ENCODE data around the gene KMT5C. TPM values are rescaled to one million over a fixed set of nuclear protein-coding genes. Genes with fewer than 3 reads are reported as not detected.

KMT5C gene
- total RNA-seq, 1 donor from 2014 or later = 13.3 TPM

DNA sequence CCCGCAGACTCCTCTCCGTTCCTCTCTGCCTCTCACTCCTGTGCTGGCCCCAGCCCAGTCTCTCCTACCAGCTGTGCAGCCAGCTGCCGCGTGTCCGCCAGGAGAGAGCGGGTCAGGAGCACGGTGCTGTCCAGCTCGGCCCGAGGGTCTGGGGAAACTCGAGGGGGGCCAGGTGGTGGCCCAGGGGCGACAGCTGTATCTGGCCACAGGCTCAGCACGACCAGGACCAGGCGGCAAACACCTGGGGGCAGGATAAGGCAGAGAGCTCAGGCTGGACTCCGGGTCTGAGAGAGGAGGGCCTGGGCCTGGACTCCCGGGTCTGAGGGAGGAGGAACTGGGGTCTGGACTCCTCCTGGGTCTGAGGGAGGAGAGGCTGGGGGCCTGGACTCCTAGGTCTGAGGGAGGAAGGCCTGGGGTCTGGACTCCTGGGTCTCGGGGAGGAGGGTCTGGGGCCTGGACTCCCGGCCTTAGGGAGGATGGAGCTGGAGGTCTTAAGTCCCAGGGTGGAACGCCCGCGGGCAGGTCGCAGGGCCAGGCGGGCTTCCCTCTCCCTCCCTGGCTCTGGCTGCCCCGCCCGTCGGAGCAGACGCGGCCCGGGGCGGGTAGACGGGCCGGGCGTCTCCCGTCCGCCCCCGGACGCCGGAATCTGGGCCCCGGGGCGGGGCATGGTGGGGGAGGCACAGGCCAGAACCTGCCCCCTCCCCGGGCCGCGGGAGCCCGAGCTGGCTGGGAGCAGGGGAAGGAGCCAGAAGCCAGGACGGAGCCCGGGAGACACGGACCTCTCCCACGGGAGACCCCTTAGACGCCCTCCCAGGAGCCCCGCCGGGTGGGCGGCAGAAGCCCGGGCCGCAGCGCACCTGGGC lies 29.3 kb downstream of the KMT5C start:
- DNase-seq = peak; percentile 61

DNA sequence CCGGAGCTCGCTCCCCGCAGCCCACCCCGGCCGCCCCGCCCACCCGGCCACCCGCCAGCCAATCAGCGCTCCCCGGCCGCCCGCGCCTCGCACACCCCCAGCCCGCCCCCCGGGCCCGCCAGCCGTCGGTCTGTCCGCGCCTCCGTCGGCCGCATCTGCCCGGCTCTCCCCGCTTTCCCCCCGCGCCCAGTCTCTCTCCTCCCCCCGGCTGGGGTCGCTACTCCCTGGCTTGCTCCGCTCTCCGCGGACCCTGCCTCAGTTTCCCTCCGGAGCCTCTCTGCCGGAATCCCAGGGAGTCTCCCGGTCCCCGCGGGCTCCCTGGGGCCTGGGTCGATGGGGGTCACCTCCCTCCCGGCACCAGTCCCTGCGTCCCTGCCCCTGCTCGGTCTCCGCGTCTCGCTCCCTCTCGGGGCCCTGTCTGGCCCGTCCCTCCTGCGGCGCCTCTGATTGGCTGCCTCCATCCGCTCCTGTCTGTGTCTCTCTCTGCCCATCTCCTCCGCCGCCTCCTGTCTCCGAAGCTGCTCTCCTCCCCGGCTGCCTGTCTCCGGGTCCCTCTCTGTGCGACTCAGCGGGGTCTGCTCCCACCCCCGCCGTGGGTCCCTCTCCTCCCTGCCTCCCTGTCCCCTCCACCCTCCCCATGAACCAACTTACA lies 30.1 kb downstream of the KMT5C start:
- DNase-seq = peak; percentile 51

DNA sequence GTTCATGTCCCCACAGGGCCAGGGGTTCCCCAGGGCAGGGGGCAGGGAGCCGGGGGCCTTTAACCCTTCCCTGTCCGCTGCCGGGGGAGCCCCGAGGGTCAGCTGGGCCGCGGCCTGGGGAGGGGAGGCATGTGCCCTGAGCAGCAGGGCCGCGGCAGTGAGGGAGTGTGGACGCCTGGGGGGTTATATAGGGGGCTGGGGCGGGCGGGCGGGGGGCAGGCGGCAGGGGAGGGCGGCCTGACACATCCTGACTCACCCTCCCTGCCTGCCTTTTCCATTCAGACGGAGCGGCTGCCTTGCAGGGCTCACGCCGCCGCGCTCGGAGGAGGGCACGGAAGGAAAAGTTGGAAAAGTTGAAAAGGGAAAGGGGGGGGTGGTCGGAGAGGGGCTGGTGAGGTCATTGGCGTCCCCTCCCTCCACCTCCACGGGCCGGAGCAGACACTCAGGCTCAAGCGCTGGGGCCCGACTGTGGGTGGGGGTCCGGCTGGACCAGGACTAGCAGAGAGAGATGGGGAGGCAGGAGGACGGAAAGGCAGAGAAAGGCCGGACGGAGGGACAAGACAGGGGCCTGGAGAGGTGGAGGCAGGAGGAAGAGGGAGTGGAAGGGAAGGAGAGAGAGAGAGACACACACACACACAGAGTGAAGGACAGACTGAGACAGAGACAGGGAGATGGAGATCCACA lies 30.8 kb downstream of the KMT5C start, which contains the start of gene IL11:
IL11 (minus strand) TSS at position 159 of the 684 bp plus-strand sequence; CDS start at position 6, 153 bp downstream.
- DNase-seq = no peak

DNA sequence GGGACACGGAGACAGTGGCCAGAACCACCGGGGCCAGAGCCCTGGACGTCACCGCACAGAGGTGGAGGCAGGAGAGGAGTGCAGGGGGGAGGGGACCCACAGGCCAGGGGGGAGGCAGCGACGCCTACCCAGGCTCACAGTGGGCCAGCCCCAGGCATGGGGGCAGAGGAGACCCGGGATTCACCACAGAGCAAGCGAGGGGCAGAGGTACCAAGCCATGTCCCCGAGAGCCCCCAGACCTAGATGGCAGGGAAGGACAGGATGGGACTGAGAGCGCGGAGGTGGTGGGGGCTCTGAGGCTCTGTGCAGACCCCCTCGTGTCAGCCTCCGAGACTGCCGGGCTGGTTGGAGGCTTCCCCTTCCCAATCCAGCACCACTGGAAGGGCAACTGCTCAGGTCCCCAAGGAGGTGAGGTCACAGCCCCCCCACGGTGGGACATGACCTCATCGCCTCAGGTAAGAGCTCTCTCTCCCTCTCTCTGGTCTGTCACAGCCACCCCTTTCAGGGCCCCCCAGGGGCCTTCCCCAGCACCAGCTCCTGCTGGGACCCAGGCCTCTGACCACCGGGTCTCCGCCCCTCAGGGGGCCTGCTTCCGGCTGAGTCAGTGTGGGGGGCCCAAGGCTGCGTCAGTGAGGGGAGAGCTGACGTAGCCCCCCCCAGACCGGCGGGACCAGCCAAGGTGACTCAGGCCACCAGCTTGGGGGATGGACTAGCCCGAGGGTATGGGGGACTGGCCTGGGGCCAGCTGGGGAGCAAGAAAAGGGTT lies 32.8 kb downstream of the KMT5C start:
- no peak for DNase-seq

DNA sequence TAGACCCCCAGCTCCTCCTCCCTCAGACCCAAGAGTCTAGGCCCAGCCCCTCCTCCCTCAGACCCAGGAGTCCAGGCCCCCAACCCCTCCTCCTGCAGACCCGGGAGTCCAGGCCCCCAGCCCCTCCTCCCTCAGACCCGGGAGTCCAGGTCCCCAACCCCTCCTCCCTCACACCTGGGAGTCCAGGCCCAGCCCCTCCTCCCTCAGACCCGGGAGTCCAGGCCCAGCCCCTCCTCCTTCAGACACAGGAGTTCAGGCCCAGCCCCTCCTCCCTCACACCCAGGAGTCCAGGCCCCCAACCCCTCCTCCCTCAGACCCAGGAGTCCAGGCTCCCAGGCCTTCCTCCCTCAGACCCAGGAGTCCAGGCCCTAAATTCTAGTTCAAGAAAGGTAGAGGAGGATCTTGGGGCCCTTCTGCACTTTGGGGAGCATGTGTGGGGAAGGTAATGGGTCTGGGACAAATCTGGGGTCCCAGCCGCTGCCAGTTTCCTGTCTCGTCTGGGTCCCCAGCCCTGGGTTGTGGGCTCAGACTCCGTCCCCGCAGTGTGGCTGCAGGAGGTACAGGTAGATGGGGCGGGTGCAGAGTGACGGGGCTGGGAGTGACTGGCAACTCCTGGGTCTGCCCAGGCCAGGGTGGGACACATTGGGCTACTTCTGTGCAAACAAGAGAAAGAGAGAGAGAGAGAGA lies 33.8 kb downstream of the KMT5C start:
- no peak for DNase-seq

DNA sequence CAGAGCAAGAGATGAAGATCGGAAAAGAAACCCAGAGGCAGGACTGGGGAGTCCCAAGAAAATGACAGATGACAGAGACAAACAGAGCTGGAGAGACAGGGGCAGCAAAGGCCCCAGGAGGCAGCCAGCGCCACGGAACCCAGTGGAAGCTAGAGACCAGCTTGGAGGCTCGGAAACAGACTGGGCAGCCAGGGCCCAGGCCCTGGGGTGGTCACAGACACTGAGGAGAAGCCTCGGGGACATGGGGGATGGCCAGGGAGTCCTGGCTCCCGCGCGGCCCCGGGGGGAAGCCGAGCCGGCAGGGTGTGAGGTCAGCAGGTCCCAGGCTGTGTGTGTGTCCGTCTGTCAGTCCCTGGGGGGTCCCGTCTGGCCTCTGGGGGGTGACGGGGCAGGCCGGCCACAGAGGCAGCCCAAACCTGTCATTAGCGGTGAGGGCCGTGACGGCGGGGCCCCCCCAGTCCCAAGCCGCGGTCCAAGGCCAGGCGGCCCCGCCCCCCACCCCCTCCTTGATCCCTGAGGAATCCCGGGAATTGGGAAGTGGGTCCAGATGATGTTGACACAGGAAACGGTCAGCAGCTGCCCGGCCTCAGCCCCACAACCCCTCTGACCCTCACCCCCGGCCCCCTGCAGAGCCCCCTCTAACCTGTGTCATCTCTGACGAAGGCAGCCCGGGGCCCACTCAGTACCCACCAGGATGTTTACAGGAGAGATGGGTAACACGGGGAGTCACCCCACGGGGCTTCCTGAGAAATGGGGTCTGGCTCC lies 34.5 kb downstream of the KMT5C start:
- DNase-seq = no peak

DNA sequence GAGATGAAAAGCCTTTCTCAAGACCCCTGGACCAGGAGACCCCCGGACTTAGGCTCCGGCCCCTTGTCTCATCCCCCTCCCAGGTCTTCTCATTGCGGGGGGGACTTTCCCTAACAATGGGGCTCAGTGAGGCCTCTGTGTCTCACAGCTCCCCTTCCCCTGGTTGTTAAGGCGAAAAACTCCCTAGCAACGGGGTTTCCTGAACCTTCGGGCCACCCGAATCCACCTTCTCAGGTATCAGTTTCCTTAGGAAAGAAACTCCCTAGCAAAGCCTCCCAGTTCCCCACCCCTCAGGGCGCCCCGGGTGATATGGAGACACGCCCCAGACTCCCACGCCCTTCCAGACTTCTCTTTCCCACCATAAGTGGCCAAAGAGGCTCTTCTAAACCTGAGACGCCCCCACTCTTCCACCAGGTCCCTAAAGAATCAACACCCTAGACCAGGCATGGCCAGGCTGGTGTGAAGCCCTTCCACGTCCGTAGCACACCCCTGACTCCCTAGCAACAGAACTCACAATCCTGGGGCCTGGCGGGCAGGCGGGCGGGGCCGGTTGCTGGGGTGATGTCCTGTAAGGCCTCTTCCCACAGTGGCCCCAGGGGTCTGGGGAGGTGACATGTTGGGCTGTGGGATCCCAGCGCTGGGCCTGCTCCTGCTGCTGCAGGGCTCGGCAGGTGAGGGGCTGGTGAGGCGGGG lies 36.7 kb downstream of the KMT5C start, which contains the start of gene TMEM190:
TMEM190 (plus strand) TSS at position 586 of the 693 bp plus-strand sequence; CDS start at position 614, 28 bp downstream.
- no peak for DNase-seq

DNA sequence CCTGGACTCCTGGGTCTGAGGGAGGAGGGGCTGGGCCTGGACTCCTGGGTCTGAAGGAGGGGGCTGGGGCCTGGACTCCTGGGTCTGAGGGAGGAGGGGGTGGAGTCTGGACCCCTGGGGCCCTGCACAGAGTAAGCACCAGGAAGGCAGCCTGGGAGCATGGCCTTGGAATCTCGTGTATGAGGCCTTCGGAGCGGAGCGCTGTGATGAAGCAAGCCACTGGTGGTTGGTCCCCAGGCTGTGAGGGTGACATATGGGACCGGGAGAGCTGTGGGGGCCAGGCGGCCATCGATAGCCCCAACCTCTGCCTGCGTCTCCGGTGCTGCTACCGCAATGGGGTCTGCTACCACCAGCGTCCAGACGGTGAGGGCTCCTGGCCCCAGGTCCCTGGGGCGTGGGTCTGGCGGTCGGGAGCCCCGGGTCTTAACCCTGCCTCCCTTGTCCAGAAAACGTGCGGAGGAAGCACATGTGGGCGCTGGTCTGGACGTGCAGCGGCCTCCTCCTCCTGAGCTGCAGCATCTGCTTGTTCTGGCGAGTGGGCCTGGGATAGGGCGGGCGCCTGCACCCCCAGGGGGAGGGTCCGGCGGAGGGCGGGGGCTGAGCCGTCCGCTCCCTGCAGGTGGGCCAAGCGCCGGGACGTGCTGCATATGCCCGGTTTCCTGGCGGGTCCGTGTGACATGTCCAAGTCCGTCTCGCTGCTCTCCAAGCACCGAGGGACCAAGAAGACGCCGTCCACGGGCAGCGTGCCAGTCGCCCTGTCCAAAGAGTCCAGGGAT lies 37.9 kb downstream of the KMT5C start:
- DNase-seq = peak; percentile 51

DNA sequence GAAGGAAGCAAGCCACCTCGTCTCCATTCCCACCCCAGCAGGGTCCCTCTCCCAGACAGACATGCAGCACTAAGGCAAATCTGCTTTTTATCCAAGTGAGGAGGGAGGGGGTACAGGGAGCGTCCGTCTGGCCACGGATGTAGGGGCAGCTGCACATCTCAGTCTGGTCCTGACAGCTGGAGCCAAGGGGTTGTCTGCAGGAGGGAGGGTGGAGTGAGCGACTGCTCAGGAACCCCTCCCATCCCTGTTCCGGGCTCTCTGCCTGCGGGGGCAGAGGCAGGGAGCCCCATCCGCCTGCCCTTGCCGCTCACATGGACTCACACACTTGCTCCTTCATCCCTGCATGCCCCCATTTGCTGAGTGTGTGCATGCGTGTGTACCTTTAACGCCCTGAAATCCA lies 39.5 kb downstream of the KMT5C start:
- DNase-seq = peak; percentile 96

DNA sequence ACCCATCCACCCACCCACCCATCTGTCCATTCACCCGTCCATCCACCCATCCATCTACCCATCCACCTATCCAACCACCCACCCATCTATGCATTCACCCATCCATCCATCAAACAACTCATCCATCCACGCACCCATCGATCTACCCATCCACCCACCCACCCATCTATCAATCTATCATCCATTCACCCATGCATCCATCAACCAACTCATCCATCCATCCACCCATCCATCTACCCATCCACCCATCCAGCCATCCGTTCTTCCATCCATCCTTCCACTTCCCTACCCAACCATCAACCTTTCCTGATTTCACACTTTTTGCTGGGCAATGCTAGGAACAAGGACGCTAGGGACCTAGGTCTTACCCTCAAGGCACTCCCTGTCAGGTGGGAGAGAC lies 42.3 kb downstream of the KMT5C start:
- DNase-seq = no peak

DNA sequence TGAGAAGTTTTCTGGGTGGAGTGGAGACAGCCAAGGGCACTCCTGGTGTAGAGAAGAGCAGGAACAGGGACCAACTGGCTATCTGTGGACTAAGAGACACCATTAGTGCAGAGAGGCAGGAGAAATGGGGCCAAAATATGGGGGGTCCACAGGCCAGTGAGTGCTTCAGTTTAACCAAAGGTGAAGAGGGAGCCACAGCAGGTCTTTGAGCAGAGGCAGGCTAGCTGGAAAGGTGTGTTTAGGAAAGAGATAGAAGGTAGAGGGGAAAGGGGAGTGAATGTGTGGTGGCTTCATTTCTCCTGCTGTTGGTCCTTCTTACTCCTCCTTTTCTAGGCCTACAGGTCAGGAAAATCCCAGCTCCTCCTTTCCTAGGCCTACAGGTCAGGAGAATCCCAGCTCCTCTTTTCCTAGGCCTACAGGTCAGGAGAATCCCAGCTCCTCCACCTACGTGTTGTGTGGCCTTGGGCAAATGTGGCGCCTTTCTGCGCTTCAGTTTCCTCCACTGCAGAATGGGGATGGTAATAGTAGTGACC lies 42.9 kb downstream of the KMT5C start:
- DNase-seq = no peak

DNA sequence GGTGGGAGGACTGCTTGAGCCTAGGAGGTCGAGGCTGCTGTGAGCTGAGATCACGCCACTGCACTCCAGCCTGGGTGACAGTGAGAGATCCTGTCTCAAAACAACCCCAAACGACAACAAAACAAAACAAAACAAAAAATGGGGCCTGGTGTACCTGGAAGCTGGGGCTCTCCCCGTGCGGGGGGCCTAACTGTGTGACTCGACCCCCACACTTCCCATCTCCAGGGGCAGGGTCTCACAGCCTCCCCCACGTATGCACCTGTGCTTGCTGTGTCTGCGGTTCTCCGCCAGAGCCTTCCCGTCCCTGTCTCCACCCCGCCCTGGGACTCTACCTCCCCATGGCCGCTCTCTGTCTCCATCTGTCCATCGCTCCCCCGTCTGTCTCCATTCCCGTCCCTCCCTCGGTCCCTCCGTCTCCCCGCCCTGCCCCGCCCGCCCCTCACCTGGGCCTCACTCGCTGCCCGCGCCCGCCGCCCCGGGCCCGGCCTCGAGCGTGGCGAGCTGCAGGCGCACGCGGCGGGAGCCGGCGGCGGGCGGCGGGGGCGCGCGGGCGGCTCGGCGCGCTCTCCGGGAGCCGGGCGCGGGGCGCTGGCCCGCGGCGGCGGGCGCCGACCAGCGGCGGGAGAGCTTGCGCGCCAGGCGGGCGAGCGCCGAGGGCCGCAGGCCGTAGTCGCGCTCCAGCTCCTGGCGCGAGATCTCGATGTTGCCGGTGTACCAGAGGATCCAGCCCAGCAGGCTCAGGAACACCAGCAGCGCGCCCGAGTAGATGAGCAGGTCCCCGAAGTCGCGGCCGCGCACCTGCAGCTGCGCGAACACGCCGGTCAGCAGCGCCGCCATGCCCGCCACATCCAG lies 43.8 kb downstream of the KMT5C start:
- peak; percentile 73 for DNase-seq

DNA sequence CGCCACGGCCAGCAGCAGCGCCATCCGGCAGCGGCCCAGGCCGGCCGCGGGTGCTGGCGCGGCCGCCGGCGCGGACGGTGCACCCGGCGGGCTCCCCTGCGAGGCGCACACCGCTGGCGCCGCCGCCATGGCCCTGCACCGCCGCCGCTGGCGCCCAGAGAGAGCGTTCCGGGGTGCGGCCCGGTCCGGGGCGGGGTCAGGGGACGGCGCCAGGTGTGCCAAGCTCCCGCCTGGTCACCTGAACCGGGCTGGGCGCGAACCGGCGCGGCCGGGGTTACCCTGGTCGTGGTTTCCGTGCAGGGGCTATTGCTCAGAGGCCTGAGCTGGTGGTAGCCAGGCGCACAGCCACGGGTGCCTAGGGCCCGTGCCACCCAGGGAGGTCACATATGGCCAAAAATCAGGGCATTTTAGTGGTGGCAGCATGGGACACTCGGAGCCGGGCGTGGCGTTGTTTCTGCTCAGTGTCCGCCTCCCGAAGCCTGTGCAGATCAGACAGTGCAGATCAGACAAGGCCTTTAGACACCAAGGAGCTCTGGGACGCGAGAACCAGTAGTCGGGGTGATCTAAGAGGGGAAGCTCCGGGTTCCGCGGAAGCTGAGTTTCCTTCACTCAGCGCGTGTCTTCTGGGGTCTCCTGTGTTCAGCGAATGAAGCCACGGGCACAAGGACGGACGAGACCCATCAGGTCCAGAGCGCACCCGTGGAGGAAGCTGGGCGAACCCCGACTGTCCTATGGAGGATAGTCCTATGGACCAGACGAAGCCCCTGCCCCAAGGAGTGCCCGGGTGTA lies 44.6 kb downstream of the KMT5C start, which contains the start of gene TMEM238:
TMEM238 (minus strand) TSS at position 162 of the 789 bp plus-strand sequence; CDS start at position 129, 33 bp downstream.
- peak; percentile 22 for DNase-seq

DNA sequence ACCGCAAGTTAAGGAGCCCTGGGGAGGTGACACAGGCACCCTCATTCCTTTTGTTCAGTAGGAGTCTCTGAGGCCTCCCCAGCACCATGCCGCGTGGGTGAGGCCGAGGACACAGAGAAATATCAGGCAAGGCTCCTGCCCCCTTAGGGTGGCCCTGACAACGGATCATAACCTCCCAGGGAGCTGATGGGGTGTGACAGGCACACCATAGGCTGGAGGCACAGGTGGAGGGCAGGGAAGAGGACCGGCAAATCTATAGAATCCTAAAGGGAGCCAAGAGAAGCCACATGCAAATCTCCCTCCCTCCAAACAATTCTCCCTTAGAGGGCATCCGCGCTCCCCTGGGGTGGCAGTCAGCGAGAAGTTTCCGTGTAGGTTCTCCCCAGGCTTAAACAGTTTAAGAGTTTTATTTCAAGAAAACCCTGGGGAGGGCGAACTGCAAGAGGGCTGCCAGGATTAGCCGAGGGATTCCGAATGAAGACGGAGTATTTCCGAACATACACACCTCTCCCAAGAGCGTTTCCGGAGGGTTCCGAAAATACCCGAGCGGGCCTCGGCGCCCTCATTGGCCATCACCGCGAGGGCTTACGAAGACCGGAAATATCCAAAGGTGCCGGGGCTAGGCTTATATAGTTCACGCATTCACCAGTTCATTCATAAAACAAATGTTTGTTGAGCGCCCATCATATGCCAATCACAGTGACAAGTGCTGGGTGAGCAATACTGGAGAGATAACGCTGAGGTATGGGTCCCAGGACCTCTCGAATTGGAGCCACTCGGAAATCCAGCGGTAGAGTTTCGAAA lies 45.4 kb downstream of the KMT5C start:
- DNase-seq = peak; percentile 98

DNA sequence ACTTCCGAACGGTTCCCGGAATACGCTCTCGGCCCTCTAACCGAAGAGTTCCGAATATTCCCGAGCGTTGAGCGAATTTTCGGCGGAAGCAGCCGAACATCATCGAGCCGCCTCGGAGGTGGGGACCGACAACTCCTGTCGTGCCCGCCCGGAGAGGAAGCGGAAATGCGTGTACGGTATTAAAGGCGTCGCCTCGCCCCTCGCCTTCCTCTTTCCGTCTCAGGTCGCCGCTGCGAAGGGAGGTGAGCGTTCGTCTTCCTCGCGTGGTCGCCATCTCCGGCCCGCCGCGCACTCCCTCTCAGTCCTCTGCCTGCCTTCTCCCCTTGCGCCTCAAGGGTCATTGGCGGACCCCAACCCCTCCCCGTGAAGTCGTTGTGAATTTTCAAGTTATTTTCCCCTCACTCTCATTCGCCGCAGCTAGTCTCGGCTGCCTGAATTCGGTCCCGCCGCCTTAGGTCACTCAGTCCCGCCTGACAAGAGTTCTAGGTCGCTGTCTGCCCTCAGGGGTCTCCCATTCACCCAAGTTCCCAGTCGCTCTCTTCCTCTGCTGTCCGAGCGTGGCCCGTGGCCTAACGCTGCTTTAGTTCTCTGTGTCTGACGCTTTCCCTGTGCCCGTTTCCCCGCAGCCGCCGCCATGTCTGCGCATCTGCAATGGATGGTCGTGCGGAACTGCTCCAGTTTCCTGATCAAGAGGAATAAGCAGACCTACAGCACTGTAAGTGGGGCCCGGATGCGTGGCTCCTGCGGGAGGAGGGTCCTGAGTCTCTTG lies 46.2 kb downstream of the KMT5C start, which contains the start of gene RPL28:
RPL28 (plus strand) TSS at position 209 of the 769 bp plus-strand sequence; CDS start at position 635, 426 bp downstream.
- peak; percentile 100 for DNase-seq

All from tongue (tissue), 2 donors.